Activated CD4-positive, alpha-beta T cell treated with anti-CD3 and anti-CD28 coated beads, Interleukin-2, amount 10 ng/mL, durations not matched to agents 7 days and 5 days (primary cell): ENCODE results near the gene CFAP100. TPM values are rescaled to one million over a fixed set of nuclear protein-coding genes. Genes with fewer than 3 reads are reported as not detected.

Source experiments
- CTCF ChIA-PET: fragments of 350-600 bp; sonication (Branson Sonifier 250); formaldehyde crosslinking; loops from one replicate; lab custom pipeline; 2021; ENCODE audit warnings: antibody characterized with exemption; lab: Charles Lee
- POLR2A ChIA-PET: fragments of 350-600 bp; sonication (Branson Sonifier 250); formaldehyde crosslinking; loops from one replicate; lab custom pipeline; 2021; ENCODE audit warnings: antibody characterized with exemption; lab: Charles Lee
- DNase-seq: peaks from one replicate; pipeline ENCODE4 v3.0.0-alpha.2; 2020
- H3K27ac Mint-ChIP-seq: one replicate; pipeline ENCODE4 v1.8.0; 2021; ENCODE audit warnings: mild to moderate bottlenecking, moderate library complexity, mixed read lengths
- H3K27me3 Mint-ChIP-seq: one replicate; pipeline ENCODE4 v1.8.0; 2021; ENCODE audit warnings: mixed read lengths
- H3K36me3 Mint-ChIP-seq: one replicate; pipeline ENCODE4 v1.8.0; 2021; ENCODE audit warnings: low read depth, mixed read lengths
- H3K4me1 Mint-ChIP-seq: one replicate; pipeline ENCODE4 v1.8.0; 2021; ENCODE audit warnings: mixed read lengths
- H3K4me3 Mint-ChIP-seq: one replicate; pipeline ENCODE4 v1.8.0; 2021; ENCODE audit warnings: mild to moderate bottlenecking, moderate library complexity, mixed read lengths
- H3K9me3 Mint-ChIP-seq: one replicate; pipeline ENCODE4 v1.8.0; 2021; ENCODE audit warnings: mixed read lengths
- total RNA-seq, 2 experiments: library from RNA; stranded (reverse); gene quantifications; one replicate each; pipeline ENCODE4 v1.2.3, GENCODE V29; 2021

CFAP100 gene
- total RNA-seq, 2 experiments from 2014 or later: not detected

- Mint-ChIP-seq H3K9me3 (no peaks in the 10 kb centered on the region), H3K36me3 (no peaks in the 10 kb centered on the region), H3K27me3 (no peaks in the 10 kb centered on the region), H3K4me3 (no peak overlapping the region), H3K27ac (no peak overlapping the region), H3K4me1 (no peaks in the 10 kb centered on the region)
- ChIA-PET CTCF (no interaction called here), POLR2A (no interaction called here)
- DNase-seq: no peak
Observed at GRCh38 chr3:126418661-126419131, 24.0 kb downstream of the CFAP100 start.

- Mint-ChIP-seq H3K4me1 (no peaks in the 10 kb centered on the region), H3K4me3 (no peak overlapping the region), H3K27ac (no peak overlapping the region), H3K27me3 (no peaks in the 10 kb centered on the region), H3K36me3 (no peaks in the 10 kb centered on the region), H3K9me3 (no peaks in the 10 kb centered on the region)
- POLR2A ChIA-PET: no interaction called here
- CTCF ChIA-PET: no interaction called here
- no peak for DNase-seq
Observed at GRCh38 chr3:126419151-126419703, 24.5 kb downstream of the CFAP100 start.

- Mint-ChIP-seq H3K27me3 (no peaks in the 10 kb centered on the region), H3K36me3 (no peaks in the 10 kb centered on the region), H3K9me3 (no peaks in the 10 kb centered on the region), H3K4me1 (no peaks in the 10 kb centered on the region), H3K27ac (no peak overlapping the region), H3K4me3 (no peak overlapping the region)
- DNase-seq: no peak
- ChIA-PET POLR2A (no interaction called here), CTCF (no interaction called here)
Observed at GRCh38 chr3:126419886-126420786, 25.4 kb downstream of the CFAP100 start.

GRCh38 chr3:126421573-126422119, 26.9 kb downstream of the CFAP100 start:
- ChIA-PET CTCF (no interaction called here), POLR2A (no interaction called here)
- no peak overlapping the region for H3K4me3 Mint-ChIP-seq
- no peak overlapping the region for H3K27ac Mint-ChIP-seq
- no peaks in the 10 kb centered on the region for H3K27me3 Mint-ChIP-seq
- no peak for DNase-seq
- peaks cover 4% of the 10 kb centered on the region for H3K36me3 Mint-ChIP-seq
- H3K9me3 Mint-ChIP-seq: peaks cover 4% of the 10 kb centered on the region
- H3K4me1 Mint-ChIP-seq: no peaks in the 10 kb centered on the region

GRCh38 chr3:126422121-126422520, 27.4 kb downstream of the CFAP100 start:
- Mint-ChIP-seq H3K4me1 (no peaks in the 10 kb centered on the region), H3K27me3 (no peaks in the 10 kb centered on the region), H3K9me3 (peaks cover 9% of the 10 kb centered on the region), H3K4me3 (no peak overlapping the region), H3K36me3 (peaks cover 4% of the 10 kb centered on the region), H3K27ac (no peak overlapping the region)
- CTCF ChIA-PET: no interaction called here
- DNase-seq: no peak
- POLR2A ChIA-PET: no interaction called here

- H3K36me3 Mint-ChIP-seq: peaks cover 4% of the 10 kb centered on the region
- peaks cover 13% of the 10 kb centered on the region for H3K9me3 Mint-ChIP-seq
- no peak overlapping the region for H3K27ac Mint-ChIP-seq
- H3K4me3 Mint-ChIP-seq: no peak overlapping the region
- H3K4me1 Mint-ChIP-seq: no peaks in the 10 kb centered on the region
- POLR2A ChIA-PET: no interaction called here
- CTCF ChIA-PET: no interaction called here
- DNase-seq: no peak
- H3K27me3 Mint-ChIP-seq: no peaks in the 10 kb centered on the region
Observed at GRCh38 chr3:126422571-126423091, 27.9 kb downstream of the CFAP100 start.

GRCh38 chr3:126423191-126424038, 28.7 kb downstream of the CFAP100 start:
- no peaks in the 10 kb centered on the region for H3K4me1 Mint-ChIP-seq
- no peaks in the 10 kb centered on the region for H3K27me3 Mint-ChIP-seq
- peaks cover 14% of the 10 kb centered on the region for H3K9me3 Mint-ChIP-seq
- H3K4me3 Mint-ChIP-seq: no peak overlapping the region
- peaks cover 4% of the 10 kb centered on the region for H3K36me3 Mint-ChIP-seq
- POLR2A ChIA-PET: no interaction called here
- H3K27ac Mint-ChIP-seq: no peak overlapping the region
- CTCF ChIA-PET: no interaction called here
- no peak for DNase-seq

- Mint-ChIP-seq H3K27me3 (no peaks in the 10 kb centered on the region), H3K27ac (no peak overlapping the region), H3K36me3 (peaks cover 4% of the 10 kb centered on the region), H3K9me3 (peaks cover 14% of the 10 kb centered on the region), H3K4me3 (no peak overlapping the region), H3K4me1 (no peaks in the 10 kb centered on the region)
- POLR2A ChIA-PET: no interaction called here
- no peak for DNase-seq
- CTCF ChIA-PET: no interaction called here
Observed at GRCh38 chr3:126424039-126424717, 29.5 kb downstream of the CFAP100 start.

GRCh38 chr3:126424751-126425150, 30.0 kb downstream of the CFAP100 start:
- peaks cover 4% of the 10 kb centered on the region for H3K36me3 Mint-ChIP-seq
- H3K9me3 Mint-ChIP-seq: peaks cover 14% of the 10 kb centered on the region
- no peak overlapping the region for H3K27ac Mint-ChIP-seq
- no peak for DNase-seq
- ChIA-PET CTCF (no interaction called here), POLR2A (no interaction called here)
- H3K27me3 Mint-ChIP-seq: no peaks in the 10 kb centered on the region
- H3K4me1 Mint-ChIP-seq: no peaks in the 10 kb centered on the region
- no peak overlapping the region for H3K4me3 Mint-ChIP-seq

- Mint-ChIP-seq H3K4me1 (no peaks in the 10 kb centered on the region), H3K4me3 (no peak overlapping the region), H3K36me3 (no peaks in the 10 kb centered on the region), H3K27ac (no peak overlapping the region), H3K27me3 (no peaks in the 10 kb centered on the region), H3K9me3 (peaks cover 9% of the 10 kb centered on the region)
- ChIA-PET POLR2A (no interaction called here), CTCF (no interaction called here)
- no peak for DNase-seq
Observed at GRCh38 chr3:126431103-126431534, 36.4 kb downstream of the CFAP100 start.

GRCh38 chr3:126432361-126433104, 37.8 kb downstream of the CFAP100 start:
- ChIA-PET POLR2A (no interaction called here), CTCF (no interaction called here)
- Mint-ChIP-seq H3K4me3 (no peak overlapping the region), H3K27me3 (no peaks in the 10 kb centered on the region), H3K36me3 (peaks cover 1% of the 10 kb centered on the region), H3K9me3 (peaks cover 2% of the 10 kb centered on the region), H3K27ac (no peak overlapping the region), H3K4me1 (no peaks in the 10 kb centered on the region)
- DNase-seq: no peak

- no peaks in the 10 kb centered on the region for H3K9me3 Mint-ChIP-seq
- H3K4me1 Mint-ChIP-seq: no peaks in the 10 kb centered on the region
- H3K27ac Mint-ChIP-seq: no peak overlapping the region
- peaks cover 1% of the 10 kb centered on the region for H3K36me3 Mint-ChIP-seq
- H3K4me3 Mint-ChIP-seq: no peak overlapping the region
- ChIA-PET POLR2A (no interaction called here), CTCF (no interaction called here)
- H3K27me3 Mint-ChIP-seq: no peaks in the 10 kb centered on the region
- DNase-seq: no peak
Observed at GRCh38 chr3:126433105-126433430, 38.4 kb downstream of the CFAP100 start.
